ENCODE measurements around the gene FHDC1. TPM values are rescaled to one million over a fixed set of nuclear protein-coding genes. Genes with fewer than 3 reads are reported as not detected.

FHDC1 gene
- total RNA-seq, 2 donors from 2014 or later = 0.99 to 3.9 TPM

DNA sequence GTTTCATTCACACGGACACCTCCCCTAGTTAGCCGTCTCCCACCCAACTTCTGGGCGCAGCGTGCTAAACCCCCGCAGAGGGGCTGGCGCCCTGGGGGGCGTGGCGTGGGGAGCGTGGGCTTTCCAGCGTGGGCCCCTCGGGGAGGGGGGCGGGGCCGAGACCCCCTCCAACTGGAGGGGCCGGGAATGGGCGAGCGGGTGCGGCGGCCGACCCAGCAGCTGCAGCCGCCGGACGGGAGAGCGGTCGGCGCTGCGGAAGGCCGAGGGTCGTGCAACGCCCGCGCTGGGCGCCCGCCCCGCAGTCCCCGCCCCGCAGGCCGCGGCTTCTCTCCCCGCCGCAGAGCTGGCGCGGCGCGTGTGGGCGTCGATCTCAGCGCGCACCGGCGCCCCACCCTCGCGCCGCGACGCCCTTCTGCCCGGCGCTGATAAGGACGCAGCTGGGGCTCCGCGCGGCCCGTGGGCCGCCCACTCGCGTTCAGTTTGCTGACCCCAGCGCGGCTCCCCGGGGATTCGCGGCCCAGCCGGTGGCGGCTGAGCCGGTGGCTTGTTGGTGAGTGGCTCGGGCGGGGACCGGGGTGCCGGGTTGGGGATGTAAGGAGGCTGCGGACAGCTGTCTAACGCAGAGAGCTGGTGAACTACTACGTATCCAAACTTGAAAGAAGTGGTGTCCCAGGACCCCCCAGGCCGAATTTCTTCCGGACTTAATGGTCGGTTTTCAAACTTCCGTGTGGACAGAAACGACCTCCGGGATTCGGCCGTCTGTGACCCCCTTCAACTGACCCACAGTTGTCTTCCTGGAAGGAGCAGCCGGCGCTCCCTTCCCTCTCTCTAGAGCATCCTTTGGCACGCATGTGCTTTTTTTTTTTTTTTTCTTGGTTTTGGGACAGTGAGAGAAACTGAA is 1.5 kb downstream of the FHDC1 start:
- TF ChIP-seq, protein P1, sequence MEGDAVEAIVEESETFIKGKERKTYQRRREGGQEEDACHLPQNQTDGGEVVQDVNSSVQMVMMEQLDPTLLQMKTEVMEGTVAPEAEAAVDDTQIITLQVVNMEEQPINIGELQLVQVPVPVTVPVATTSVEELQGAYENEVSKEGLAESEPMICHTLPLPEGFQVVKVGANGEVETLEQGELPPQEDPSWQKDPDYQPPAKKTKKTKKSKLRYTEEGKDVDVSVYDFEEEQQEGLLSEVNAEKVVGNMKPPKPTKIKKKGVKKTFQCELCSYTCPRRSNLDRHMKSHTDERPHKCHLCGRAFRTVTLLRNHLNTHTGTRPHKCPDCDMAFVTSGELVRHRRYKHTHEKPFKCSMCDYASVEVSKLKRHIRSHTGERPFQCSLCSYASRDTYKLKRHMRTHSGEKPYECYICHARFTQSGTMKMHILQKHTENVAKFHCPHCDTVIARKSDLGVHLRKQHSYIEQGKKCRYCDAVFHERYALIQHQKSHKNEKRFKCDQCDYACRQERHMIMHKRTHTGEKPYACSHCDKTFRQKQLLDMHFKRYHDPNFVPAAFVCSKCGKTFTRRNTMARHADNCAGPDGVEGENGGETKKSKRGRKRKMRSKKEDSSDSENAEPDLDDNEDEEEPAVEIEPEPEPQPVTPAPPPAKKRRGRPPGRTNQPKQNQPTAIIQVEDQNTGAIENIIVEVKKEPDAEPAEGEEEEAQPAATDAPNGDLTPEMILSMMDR (IDR thresholded peaks at IDR 0.05) = no peak
- TF ChIP-seq POLR2A (IDR thresholded peaks at IDR 0.05) = peak in 2 of 3 donors; percentile 14 to 19
- Histone ChIP-seq H3K4me1 (peaks cover 20% of the 10 kb centered on the region), H3K27me3 (no peaks in the 10 kb centered on the region), H3K36me3 (replicated peaks in 1 of 2; ENCODE audit: insufficient read depth in 1 of 2, low read depth in 2 of 2) (no peaks in the 10 kb centered on the region), H3K9me3 (no peaks in the 10 kb centered on the region), H3K4me3 (peak overlapping the region; percentile 46 to 67), H3K27ac (peak overlapping the region in 2 of 4 donors; percentile 23 to 81)
- ATAC-seq (peak; percentile 22), DNase-seq (peak; percentile 10 to 34 (median 30))
- 0 to 1% methylated on average over 20 to 41 of the region's 91 CpGs for WGBS, 2 donors
- intact Hi-C loops (cut with DNase I) = no loop called here

DNA sequence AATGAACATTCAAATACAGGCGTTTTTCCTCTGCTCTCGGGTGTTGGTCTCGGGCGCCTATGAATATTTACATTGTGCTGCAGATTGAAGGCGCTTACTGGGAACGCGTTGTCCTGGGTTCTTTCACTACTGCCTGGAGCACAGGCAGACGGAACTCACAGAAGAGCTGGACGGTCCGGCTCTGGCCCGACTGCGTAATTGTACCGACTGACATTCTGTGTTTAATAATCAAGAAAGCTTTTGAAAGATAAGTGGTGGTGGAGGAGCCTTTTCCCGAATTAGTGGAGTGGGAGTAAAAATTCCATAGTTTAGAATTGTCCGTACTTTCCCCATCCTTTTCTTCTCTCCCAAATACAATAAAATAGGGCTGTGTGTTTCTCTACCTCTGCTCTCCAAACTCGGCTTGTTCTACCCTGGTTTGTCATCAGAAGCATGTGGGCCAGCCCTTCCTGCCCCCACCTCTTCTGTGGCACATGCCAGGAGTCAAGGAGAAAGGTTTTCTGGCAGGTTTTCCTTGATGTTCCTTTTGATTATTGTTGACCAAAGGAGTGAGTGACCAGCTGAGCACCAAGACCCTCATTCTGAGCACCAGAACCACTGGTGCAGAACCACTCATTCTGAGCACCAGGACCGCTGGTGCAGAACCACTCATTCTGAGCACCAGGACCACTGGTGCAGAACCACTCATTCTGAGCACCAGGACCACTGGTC is 2.3 kb downstream of the FHDC1 start:
- peak in 2 of 4 donors; percentile 21 to 23 for DNase-seq
- peaks cover 20% of the 10 kb centered on the region for H3K4me1 ChIP-seq
- no peaks in the 10 kb centered on the region for H3K9me3 ChIP-seq
- ATAC-seq = no peak
- intact Hi-C loops (cut with DNase I) = no loop called here
- TF ChIP-seq, protein P1 (IDR thresholded peaks at IDR 0.05) = no peak
- no peak for TF ChIP-seq POLR2A (IDR thresholded peaks at IDR 0.05)
- H3K36me3 ChIP-seq (replicated peaks in 1 of 2; ENCODE audit: insufficient read depth in 1 of 2, low read depth in 2 of 2) = no peaks in the 10 kb centered on the region
- H3K27me3 ChIP-seq = no peaks in the 10 kb centered on the region
- 12 to 14% methylated on average over 17 of the region's 17 CpGs for whole genome bisulfite sequencing, 2 donors
- H3K27ac ChIP-seq = no peak overlapping the region
- H3K4me3 ChIP-seq = no peak overlapping the region

- Histone ChIP-seq H3K27me3 (no peaks in the 10 kb centered on the region), H3K36me3 (replicated peaks in 1 of 2; ENCODE audit: insufficient read depth in 1 of 2, low read depth in 2 of 2) (no peaks in the 10 kb centered on the region), H3K4me3 (no peak overlapping the region), H3K27ac (no peak overlapping the region), H3K4me1 (peaks cover 20% of the 10 kb centered on the region), H3K9me3 (no peaks in the 10 kb centered on the region)
- intact Hi-C loops (cut with DNase I) = no loop called here
- no peak for TF ChIP-seq POLR2A (IDR thresholded peaks at IDR 0.05)
- TF ChIP-seq, protein P1 (IDR thresholded peaks at IDR 0.05) = no peak
- WGBS, 2 donors = 82 to 100% methylated on average over 2 of the region's 2 CpGs
- DNase-seq (no peak), ATAC-seq (no peak)
Measured at GRCh38 chr4:152939621-152940020, 3.5 kb downstream of the FHDC1 start.

DNA sequence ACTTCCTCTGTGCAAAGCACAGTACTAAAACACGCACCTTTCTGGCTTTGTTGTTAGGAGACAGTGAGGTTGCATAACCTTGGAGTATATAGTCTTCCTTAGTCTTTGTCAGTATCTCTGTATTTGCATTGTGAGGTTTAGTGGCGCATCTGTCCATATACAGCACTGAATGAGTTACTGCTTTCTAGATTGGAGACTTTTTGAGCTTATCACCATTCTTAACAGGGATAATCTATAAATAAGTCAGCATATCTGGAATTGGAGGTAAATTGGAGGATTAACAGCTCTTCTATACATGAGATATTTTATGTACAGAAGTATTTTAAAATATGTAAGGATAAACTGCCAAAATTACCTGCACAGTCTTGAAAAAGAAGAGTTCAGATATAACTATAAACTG is 4.3 kb downstream of the FHDC1 start:
- DNase-seq (no peak), ATAC-seq (no peak)
- no peak overlapping the region for H3K4me3 ChIP-seq
- peaks cover 13% of the 10 kb centered on the region for H3K4me1 ChIP-seq
- TF ChIP-seq, protein P1 (IDR thresholded peaks at IDR 0.05) = no peak
- TF ChIP-seq POLR2A (IDR thresholded peaks at IDR 0.05) = no peak
- WGBS, 2 donors = 88 to 91% methylated on average over 2 of the region's 2 CpGs
- no peak overlapping the region for H3K27ac ChIP-seq
- no peaks in the 10 kb centered on the region for H3K9me3 ChIP-seq
- H3K36me3 ChIP-seq (replicated peaks in 1 of 2; ENCODE audit: insufficient read depth in 1 of 2, low read depth in 2 of 2) = no peaks in the 10 kb centered on the region
- intact Hi-C loops (cut with DNase I) = no loop called here
- no peaks in the 10 kb centered on the region for H3K27me3 ChIP-seq

Measured in body of pancreas (tissue), 4 donors.